Ectodermal cell (in vitro differentiated cells): ENCODE data around the gene FEN1. TPM values are rescaled to one million over a fixed set of nuclear protein-coding genes. Genes with fewer than 3 reads are reported as not detected.

ENCODE experiments used
- H3K27ac ChIP-seq: 2 replicates; pipeline ENCODE4 v1.7.0; 2013; ENCODE audit warnings: mild to moderate bottlenecking, low read depth, low read length; ENCODE audit not compliant: insufficient read depth, poor library complexity, severe bottlenecking
- H3K27me3 ChIP-seq: 2 replicates; pipeline ENCODE4 v1.7.0; 2013; ENCODE audit warnings: mild to moderate bottlenecking, low read length; ENCODE audit not compliant: insufficient read depth, control insufficient read depth, poor library complexity, severe bottlenecking
- H3K36me3 ChIP-seq: one replicate; pipeline ENCODE4 v1.7.0; 2013; ENCODE audit warnings: low read length; ENCODE audit not compliant: control insufficient read depth, insufficient read depth
- H3K4me1 ChIP-seq: one replicate; pipeline ENCODE4 v1.7.0; 2013; ENCODE audit warnings: low read length; ENCODE audit not compliant: control insufficient read depth, insufficient read depth
- H3K4me3 ChIP-seq: 2 replicates; pipeline ENCODE4 v1.7.0; 2013; ENCODE audit warnings: low read depth, low read length, control low read depth; ENCODE audit not compliant: insufficient read depth
- H3K9me3 ChIP-seq: 2 replicates; pipeline ENCODE4 v1.7.0; 2013; ENCODE audit warnings: mild to moderate bottlenecking, low read length, moderate library complexity; ENCODE audit not compliant: control insufficient read depth
- whole genome bisulfite sequencing, 2 experiments: methylation state at CpG; one replicate each; pipeline ENCODE4 v1.1.7; 2013; ENCODE audit warnings: missing lambda C conversion rate in 2 of 2; 5-methylcytosine and 5-hydroxymethylcytosine counted together
- polyA plus RNA-seq, 4 experiments: library from polyadenylated mRNA; stranded (reverse); fragments of 50-300 nt; gene quantifications; one replicate each; pipeline ENCODE4 v1.2.3, GENCODE V29; 2013

The FEN1 gene, protein sequence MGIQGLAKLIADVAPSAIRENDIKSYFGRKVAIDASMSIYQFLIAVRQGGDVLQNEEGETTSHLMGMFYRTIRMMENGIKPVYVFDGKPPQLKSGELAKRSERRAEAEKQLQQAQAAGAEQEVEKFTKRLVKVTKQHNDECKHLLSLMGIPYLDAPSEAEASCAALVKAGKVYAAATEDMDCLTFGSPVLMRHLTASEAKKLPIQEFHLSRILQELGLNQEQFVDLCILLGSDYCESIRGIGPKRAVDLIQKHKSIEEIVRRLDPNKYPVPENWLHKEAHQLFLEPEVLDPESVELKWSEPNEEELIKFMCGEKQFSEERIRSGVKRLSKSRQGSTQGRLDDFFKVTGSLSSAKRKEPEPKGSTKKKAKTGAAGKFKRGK
- polyA plus RNA-seq (2013, experiment 1 of 4) = 78.2 TPM
- polyA plus RNA-seq (2013, experiment 2 of 4) = 89.8 TPM
- 61.7 TPM for polyA plus RNA-seq (2013, experiment 3 of 4)
- polyA plus RNA-seq (2013, experiment 4 of 4) = 60.4 TPM

DNA sequence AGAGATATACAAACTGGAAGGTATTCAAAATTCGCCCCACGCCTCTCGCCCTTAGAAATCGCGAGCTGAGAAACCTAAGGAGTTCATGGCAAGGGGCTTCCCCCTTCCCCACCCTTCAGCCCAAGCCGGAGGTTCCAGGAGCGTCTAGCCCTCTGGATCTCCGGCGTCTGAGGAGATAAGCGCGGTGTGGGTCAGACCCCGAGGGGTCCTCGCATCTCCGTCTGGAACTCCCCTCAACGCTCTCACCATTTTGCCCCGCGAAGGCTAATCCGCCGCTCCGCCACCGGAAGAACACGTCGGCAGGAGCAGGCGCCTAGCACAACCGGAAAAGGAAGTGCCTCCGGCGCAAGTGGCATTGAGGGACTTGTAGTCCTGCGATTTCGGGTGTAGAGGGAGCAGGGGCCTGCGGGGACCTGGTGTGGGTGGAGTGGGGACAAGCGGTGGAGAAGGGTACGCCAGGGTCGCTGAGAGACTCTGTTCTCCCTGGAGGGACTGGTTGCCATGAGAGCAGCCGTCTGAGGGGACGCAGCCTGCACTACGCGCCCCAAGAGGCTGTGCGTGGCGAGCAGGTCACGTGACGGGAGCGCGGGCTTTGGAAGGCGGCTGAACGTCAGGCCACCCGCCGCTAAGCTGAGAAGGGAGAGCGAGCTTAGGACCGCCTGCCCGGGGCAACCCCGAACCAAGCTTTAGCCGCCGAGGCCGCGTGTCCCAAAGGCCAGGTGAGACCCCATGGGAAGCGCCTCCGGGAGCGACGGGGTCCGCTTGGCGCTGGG lies at the start of gene FEN1, which contains the start of gene TMEM258:
FEN1 (plus strand) TSS at position 602 of the 773 bp plus-strand sequence. CDS start 2,451 bp downstream, outside the sequence.
TMEM258 (minus strand) TSS at position 290 of the 773 bp plus-strand sequence; CDS start at position 249, 41 bp downstream.
- H3K36me3 ChIP-seq = peaks cover 41% of the 10 kb centered on the region
- peak within 1 kb of the TSS; percentile 99 for H3K4me3 ChIP-seq
- H3K27me3 ChIP-seq = no peaks in the 10 kb centered on the region
- peaks cover 9% of the 10 kb centered on the region for H3K4me1 ChIP-seq
- peak within 1 kb of the TSS; percentile 98 for H3K27ac ChIP-seq
- WGBS, 2 experiments = 0% methylated on average over 61 of the region's 61 CpGs
- H3K9me3 ChIP-seq = no peaks in the 10 kb centered on the region

DNA sequence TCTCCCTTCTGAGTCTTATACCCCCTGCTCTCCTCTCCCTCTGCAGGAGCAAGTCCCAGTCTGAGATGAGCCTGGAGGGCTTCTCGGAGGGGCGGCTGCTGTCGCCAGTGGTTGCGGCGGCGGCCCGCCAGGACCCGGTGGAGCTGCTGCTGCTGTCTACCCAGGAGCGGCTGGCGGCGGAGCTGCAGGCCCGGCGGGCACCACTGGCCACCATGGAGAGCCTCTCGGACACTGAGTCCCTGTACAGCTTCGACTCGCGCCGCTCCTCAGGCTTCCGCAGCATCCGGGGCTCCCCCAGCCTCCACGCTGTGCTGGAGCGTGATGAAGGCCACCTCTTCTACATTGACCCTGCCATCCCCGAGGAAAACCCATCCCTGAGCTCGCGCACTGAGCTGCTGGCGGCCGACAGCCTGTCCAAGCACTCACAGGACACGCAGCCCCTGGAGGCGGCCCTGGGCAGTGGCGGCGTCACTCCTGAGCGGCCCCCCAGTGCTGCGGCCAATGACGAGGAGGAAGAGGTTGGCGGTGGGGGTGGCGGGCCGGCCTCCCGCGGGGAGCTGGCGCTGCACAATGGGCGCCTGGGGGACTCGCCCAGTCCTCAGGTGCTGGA lies 49.1 kb upstream of the FEN1 start:
- no peaks in the 10 kb centered on the region for H3K9me3 ChIP-seq
- H3K27me3 ChIP-seq = no peaks in the 10 kb centered on the region
- 93% methylated on average over 42 of the region's 42 CpGs for WGBS, 2 experiments

DNA sequence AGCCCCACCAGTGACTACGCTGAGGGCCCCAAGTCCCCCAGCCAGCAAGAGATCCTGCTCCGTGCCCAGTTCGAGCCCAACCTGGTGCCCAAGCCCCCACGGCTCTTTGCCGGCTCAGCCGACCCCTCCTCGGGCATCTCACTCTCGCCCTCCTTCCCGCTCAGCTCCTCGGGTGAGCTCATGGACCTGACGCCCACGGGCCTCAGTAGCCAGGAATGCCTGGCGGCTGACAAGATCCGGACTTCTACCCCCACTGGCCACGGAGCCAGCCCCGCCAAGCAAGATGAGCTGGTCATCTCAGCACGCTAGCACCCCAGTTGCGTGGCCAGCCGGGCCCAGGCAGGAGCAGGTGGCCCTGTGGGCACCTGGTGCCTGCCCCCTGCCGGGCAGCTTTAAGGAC lies 48.5 kb upstream of the FEN1 start:
- H3K36me3 ChIP-seq = no peaks in the 10 kb centered on the region
- no peak overlapping the region for H3K4me3 ChIP-seq
- no peaks in the 10 kb centered on the region for H3K9me3 ChIP-seq
- H3K27ac ChIP-seq = no peak overlapping the region
- H3K4me1 ChIP-seq = peaks cover 21% of the 10 kb centered on the region
- no peaks in the 10 kb centered on the region for H3K27me3 ChIP-seq
- 92 to 94% methylated on average over 20 of the region's 20 CpGs for WGBS, 2 experiments

More for the DNA sequence above, 49.1 kb upstream of the FEN1 start:
- Histone ChIP-seq H3K27ac (no peak overlapping the region), H3K36me3 (no peaks in the 10 kb centered on the region), H3K4me3 (no peak overlapping the region), H3K4me1 (peaks cover 17% of the 10 kb centered on the region)

DNA sequence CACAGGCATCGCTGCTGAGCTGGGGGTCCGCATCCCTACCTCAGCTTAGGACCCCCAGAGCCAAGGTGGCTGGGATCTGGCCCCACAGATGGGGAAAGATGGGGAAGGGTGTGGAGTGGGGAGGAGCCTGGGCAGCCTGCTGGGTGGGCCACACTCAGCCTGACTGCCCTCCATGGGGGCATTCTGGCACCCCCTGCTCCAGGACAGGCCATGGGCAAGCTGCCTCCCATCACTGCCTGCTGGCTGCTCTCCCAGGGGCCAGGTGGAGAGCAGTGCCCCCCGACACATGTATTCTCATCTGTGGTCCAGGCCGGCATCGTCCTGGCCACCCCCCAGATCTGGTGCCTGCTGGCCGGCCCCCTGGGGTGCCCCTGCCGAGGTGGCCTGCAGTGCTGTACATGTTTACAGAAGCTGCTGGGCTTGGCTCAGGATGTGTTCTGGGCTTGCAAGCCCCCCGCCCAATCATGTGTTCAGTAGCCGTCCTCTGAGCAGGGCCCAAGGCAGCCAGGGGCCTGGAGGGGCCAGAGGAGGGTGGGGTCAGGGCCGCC lies 48.0 kb upstream of the FEN1 start:
- WGBS, 2 experiments = 91 to 92% methylated on average over 10 of the region's 10 CpGs
- Histone ChIP-seq H3K4me3 (no peak overlapping the region), H3K9me3 (no peaks in the 10 kb centered on the region), H3K27ac (no peak overlapping the region), H3K27me3 (no peaks in the 10 kb centered on the region), H3K4me1 (peaks cover 26% of the 10 kb centered on the region), H3K36me3 (no peaks in the 10 kb centered on the region)

DNA sequence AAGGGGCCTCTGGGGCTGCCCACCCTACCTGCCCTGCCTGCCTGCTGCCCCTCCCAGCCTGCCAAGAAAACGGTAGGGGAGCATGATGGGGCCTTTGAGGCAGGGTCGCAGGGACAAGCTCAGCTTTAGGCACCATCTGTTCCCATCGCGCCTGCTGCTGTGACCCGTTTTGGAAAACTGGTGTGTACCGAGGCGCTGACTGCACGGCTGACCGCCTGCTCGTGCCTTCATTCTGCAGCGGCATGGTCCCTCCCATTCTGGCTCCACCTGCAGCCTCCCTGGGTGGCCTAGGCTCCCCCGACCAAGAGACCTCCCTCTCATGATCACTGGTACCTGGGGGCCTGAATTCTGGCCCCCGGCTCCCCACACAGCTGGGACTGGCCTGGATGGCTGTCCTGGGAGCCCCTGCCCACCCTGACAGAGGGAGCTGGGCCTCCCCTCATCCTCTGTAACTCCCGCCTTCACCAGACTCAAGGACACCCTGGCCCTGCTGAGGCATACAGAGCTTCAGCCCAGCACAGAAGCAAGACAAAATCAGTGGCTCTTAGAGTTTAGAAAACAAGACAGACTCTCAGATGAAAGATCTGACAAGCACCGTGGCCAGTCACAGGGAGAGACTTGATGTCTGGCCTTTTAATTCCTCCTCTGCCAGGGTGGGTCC lies 46.8 kb upstream of the FEN1 start:
- Histone ChIP-seq H3K4me1 (peaks cover 33% of the 10 kb centered on the region), H3K4me3 (no peak overlapping the region), H3K27me3 (no peaks in the 10 kb centered on the region), H3K27ac (no peak overlapping the region), H3K9me3 (no peaks in the 10 kb centered on the region), H3K36me3 (no peaks in the 10 kb centered on the region)
- 80 to 81% methylated on average over 15 of the region's 15 CpGs for WGBS, 2 experiments

DNA sequence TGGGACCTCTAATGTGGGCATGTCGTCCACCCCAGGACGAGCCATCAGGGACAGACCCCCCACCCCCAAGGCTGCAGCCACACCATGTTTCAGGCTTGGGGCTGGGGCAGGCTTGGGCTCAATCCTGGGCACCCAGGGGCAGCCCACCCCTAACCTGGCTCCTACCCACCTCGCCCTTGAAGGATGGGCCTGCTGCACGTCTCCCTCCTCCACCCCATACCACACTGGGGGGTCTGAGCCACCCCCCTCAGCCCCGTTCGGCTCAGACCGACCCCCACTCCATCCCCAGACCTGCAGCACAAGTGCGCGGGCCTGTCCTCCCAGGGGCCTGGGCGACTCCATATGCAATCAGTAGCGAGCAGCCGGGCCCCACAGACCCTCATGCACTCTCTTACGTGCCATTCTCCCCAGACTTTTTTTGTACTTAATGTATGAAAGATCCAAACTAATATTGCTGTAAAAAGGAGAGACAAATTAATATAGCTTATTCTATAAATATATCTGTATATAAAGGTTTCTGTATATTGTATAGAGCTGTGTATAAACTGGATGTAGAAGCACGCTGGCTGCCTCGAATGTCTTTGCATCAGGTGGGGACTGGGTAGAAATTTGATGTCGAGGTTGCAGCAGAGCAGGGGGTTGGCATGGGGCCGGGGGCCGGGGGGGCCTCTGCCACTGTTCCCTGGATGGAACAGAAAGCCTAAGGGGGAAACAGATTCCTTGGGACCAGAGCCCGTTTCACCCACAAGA lies 46.1 kb upstream of the FEN1 start:
- Histone ChIP-seq H3K9me3 (no peaks in the 10 kb centered on the region), H3K27me3 (peaks cover 2% of the 10 kb centered on the region), H3K36me3 (no peaks in the 10 kb centered on the region), H3K4me3 (no peak overlapping the region), H3K4me1 (peaks cover 33% of the 10 kb centered on the region), H3K27ac (no peak overlapping the region)
- 86 to 88% methylated on average over 18 to 19 of the region's 19 CpGs for WGBS, 2 experiments

DNA sequence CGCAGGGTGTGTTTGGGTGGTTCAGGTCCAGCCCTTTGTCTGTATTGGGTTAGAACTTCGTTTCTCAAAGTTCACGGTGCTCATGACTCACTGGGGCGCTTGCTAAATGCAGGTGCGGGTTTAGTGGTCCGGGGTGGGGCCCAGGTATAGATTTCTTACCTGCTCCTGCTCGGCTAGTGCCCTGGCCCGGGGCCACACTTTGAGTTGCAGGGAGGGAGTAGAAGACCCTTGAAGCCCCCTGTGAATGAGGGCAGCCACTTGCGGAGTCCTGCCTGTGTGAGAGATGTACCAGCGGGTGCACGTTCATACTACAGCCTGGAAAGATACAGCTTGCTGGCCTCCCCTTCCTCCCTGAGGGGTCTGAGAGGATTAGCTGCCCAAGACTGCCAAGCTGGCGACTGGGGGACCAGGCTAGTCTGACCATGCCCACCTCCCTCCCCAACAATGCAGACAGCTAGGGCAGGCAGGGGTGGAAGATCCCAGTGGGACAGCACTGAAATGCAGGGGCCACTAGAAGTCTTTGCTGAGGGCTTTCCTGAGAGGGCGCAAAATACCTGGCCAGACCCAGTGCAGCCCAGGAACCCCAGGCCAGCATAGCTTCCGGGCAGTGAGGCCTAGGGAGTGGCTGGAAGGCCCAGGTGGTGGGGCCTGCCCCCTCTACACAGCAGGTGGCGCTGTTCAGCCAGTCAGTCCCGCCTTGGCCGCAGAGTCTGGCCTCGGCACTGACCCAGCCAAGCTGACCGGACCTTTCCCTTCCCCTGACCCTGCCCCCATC lies 45.3 kb upstream of the FEN1 start:
- Histone ChIP-seq H3K36me3 (no peaks in the 10 kb centered on the region), H3K9me3 (no peaks in the 10 kb centered on the region), H3K4me1 (peaks cover 33% of the 10 kb centered on the region), H3K27me3 (peaks cover 9% of the 10 kb centered on the region), H3K4me3 (no peak overlapping the region), H3K27ac (no peak overlapping the region)
- WGBS, 2 experiments = 64 to 66% methylated on average over 19 of the region's 19 CpGs

DNA sequence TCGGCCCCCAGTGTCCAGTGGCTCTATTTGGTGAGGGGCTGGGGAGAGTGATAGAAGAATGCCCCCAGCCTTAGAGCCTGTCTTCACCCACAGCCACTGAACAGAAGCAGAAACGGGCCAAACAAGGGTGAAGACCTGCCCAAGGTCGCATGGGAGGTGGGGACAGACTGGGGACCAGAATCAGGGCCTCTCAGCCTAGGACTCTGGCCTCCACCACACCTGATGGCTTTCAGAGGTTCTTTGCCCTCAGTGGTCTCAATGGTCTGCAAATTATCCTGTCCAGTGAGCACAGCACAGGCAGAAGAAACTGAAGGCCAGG lies 44.8 kb upstream of the FEN1 start:
- Histone ChIP-seq H3K27ac (no peak overlapping the region), H3K4me1 (peaks cover 33% of the 10 kb centered on the region), H3K9me3 (no peaks in the 10 kb centered on the region), H3K4me3 (no peak overlapping the region), H3K27me3 (peaks cover 14% of the 10 kb centered on the region), H3K36me3 (no peaks in the 10 kb centered on the region)
- WGBS, 2 experiments = 55 to 58% methylated on average over 3 of the region's 3 CpGs
